ENCODE results near the gene CAMTA1.

Gene CAMTA1

DNA sequence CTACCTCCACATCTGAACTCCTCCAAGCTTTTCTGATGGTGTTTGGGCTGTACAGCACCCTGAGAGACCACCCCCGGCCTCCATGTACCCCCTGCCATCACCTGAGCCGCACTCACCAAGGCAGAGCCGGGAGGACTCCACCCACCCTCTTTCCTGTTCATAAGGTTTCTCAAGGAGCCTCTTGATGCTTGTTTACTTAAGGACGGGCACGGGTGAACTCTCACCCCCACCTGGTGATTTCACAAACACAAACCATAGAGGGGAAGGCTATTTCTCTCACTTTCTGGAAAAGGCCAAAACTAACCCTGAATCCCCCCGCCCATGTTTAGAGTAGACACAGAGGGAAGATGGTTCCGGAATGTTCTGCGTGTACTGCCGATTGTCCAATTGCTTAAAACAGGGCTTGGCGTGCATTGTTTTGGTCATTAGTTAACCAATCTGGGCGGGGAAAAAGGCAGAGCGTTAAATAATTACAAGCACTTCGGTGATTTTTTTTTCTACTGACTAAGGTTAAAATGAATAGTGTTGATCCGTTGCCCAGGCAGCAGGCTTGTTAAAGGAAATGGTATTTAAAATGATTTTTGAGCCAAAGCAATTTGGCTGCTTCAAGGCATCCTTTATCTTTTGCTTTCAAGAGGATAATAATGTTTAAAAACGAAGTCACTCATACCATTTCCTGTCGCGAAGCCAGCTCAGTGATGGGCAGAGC lies 706.0 kb downstream of the CAMTA1 start:
- DNase-seq (ENCODE audit: low read depth) = peak; percentile 8
- no peak overlapping the region for H3K4me3 ChIP-seq (ENCODE audit: control insufficient read depth, low read depth, low read length)
- TF ChIP-seq, protein P1, sequence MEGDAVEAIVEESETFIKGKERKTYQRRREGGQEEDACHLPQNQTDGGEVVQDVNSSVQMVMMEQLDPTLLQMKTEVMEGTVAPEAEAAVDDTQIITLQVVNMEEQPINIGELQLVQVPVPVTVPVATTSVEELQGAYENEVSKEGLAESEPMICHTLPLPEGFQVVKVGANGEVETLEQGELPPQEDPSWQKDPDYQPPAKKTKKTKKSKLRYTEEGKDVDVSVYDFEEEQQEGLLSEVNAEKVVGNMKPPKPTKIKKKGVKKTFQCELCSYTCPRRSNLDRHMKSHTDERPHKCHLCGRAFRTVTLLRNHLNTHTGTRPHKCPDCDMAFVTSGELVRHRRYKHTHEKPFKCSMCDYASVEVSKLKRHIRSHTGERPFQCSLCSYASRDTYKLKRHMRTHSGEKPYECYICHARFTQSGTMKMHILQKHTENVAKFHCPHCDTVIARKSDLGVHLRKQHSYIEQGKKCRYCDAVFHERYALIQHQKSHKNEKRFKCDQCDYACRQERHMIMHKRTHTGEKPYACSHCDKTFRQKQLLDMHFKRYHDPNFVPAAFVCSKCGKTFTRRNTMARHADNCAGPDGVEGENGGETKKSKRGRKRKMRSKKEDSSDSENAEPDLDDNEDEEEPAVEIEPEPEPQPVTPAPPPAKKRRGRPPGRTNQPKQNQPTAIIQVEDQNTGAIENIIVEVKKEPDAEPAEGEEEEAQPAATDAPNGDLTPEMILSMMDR (IDR thresholded peaks at IDR 0.05; ENCODE audit: control insufficient read depth, insufficient read depth, low read depth, low read length, missing control alignments) = no peak

DNA sequence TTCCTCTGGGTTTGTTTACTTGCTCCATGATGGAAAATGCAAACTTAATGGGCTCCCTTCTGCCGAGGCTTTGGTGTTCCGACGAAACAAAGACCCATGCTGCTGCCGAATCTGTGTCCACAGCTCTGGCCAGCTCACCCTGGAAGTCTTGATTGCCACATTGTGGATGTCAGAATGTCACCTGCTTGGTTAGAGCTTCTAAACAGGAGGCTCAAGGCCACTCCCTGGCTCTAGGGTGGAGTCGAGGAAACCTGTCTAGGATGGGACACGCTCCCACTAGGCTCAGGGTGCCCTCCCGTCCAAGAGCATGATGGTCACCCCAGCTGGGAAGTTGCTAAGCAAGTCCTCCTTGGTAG lies 706.5 kb downstream of the CAMTA1 start:
- DNase-seq (ENCODE audit: low read depth) = no peak
- TF ChIP-seq, protein P1 (IDR thresholded peaks at IDR 0.05; ENCODE audit: control insufficient read depth, insufficient read depth, low read depth, low read length, missing control alignments) = no peak
- H3K4me3 ChIP-seq (ENCODE audit: control insufficient read depth, low read depth, low read length) = no peak overlapping the region

DNA sequence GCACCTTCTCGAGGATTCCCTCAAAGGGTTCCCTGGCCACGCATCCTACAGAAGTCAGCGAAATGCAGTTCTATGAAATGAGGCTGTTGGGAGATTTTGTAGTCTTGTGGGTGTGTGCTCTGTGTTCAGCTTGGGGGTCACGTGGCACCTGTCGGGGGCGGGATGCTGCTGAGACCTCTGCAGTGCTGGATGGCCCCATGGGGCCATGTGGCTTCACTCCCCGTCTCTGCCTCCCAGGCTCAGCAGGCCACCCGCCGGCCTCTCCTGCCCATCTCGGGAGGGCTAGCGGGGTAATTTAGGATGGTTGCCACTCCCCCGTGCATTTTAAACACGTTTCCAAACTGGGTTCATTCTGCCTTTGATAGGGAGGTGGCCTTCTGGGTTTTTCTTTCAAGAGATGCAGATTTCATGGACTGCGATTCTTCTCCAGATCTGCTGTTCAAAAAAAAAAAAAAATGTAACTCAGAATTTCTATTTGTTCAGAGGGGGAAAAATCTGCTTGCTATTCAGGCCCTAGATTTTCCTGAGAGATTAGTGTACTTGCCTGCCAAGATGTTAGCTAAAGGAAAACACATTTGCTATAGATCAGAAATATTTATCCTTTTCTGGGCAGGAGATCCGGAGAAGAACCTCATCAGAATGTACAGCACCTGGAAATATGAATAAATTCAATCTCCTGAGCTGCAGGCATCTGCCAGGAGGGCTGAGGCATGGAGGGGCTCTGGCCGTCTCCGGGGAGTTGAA lies 708.6 kb downstream of the CAMTA1 start:
- TF ChIP-seq, protein P1 (IDR thresholded peaks at IDR 0.05; ENCODE audit: control insufficient read depth, insufficient read depth, low read depth, low read length, missing control alignments) = no peak
- DNase-seq (ENCODE audit: low read depth) = no peak
- H3K4me3 ChIP-seq (ENCODE audit: control insufficient read depth, low read depth, low read length) = no peak overlapping the region

DNA sequence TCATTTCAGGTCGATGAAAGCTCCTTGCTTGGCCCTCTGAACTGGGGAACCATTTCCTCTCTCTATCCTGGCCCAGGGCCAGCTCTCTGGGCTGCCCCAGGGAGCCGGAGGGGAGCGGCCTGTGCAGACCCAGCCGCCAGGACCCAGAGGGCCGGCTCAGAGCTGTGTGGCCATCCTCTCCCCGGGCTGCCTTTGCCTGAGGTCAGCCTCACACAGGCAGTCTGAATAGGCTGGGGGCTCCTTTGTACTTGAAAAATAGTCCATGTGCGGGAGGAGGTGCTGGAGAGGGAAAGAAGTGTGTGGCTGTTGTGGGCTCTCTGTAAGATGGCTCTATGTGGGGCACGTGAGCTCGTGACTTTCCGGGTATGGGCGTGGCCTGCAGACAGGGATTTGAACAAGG lies 710.7 kb downstream of the CAMTA1 start:
- H3K4me3 ChIP-seq (ENCODE audit: control insufficient read depth, low read depth, low read length) = no peak overlapping the region
- TF ChIP-seq, protein P1 (IDR thresholded peaks at IDR 0.05; ENCODE audit: control insufficient read depth, insufficient read depth, low read depth, low read length, missing control alignments) = no peak

DNA sequence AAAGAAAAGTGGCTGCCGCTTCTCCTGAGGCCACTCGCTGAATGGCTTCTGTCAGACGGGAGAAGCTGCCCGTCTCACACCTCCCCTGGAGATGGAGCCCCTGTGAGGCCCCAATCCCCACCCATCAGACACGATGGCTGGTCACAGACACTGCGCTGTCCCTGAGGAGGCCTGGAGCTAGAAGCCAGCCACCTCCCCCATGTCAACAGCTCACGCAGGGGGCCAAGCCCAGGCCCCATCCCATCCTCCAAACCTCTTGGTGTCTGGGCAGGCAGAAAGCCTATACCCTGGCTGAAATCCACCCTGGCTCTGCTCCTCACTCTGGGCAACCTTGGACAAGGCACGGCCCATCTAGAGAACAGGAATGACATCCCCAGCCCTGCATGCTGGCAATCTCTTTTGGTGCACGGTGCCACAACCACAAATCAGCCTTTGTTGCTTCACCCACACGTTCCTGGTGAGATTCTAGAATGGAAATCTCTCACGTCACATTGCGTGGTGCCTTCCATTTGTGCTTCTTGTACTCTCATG lies 711.9 kb downstream of the CAMTA1 start:
- TF ChIP-seq, protein P1 (IDR thresholded peaks at IDR 0.05; ENCODE audit: control insufficient read depth, insufficient read depth, low read depth, low read length, missing control alignments) = no peak
- no peak overlapping the region for H3K4me3 ChIP-seq (ENCODE audit: control insufficient read depth, low read depth, low read length)
- no peak for DNase-seq (ENCODE audit: low read depth)

More for the DNA sequence above, 710.7 kb downstream of the CAMTA1 start:
- DNase-seq (ENCODE audit: low read depth) = no peak

DNA sequence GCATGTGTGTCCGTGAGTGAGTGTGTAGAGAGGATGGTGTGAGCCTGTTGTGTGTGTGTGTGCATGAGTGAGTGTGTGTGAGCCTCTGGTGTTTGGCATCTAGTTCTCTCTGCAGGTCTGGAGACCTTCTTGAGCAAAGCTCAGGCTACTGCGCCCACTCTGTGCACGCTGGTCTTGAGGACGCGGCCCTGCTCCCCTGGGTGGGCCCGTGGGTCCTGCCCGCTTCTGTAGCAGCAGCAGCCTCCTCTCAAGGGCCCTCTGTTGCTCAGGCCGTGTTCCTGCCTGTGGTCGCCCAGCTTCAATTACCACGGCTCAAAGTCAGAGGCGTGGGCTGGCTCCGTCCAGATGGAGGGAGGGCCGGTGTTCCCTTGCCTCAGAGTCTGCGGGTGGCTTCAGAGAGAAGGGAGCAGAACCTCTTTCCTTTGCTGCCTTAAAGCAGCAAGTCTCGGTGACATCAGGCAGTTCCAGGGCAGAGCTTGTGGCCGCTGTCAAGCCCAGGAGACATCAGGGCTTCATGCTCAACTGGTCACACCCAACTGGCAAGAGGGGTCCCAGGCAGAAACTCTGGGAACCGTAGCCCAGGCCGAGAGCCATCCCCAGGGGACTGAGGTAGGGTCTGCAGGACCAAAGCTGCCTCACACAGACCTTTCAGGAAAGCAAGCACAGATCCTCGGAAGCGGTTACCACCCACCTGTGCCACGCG lies 715.3 kb downstream of the CAMTA1 start:
- no peak for DNase-seq (ENCODE audit: low read depth)
- H3K4me3 ChIP-seq (ENCODE audit: control insufficient read depth, low read depth, low read length) = no peak overlapping the region
- TF ChIP-seq, protein P1 (IDR thresholded peaks at IDR 0.05; ENCODE audit: control insufficient read depth, insufficient read depth, low read depth, low read length, missing control alignments) = no peak

Data from AG09309 (cell line).